Epithelial cell of esophagus (primary cell): ENCODE data around the gene C1QTNF12.

Experiments used
- DNase-seq: peaks from one replicate; pipeline ENCODE4 v3.0.0; 2010; ENCODE audit warnings: low read depth
- H3K4me3 ChIP-seq: 2 replicates; pipeline ENCODE4 v1.5.1; 2011; ENCODE audit warnings: mild to moderate bottlenecking, low read length, control low read depth
- TF ChIP-seq, protein P1 (sequence below): IDR thresholded peaks from 2 replicates; pipeline ENCODE4 v1.5.1; 2011; ENCODE audit warnings: low read depth, mild to moderate bottlenecking, low read length, control low read depth, inconsistent platforms; ENCODE audit not compliant: insufficient read depth; ENCODE audit errors: missing control alignments

C1QTNF12 gene

GRCh38 chr1:1215881-1216605 lies 30.5 kb downstream of the C1QTNF12 start:
- TF ChIP-seq, protein P1, sequence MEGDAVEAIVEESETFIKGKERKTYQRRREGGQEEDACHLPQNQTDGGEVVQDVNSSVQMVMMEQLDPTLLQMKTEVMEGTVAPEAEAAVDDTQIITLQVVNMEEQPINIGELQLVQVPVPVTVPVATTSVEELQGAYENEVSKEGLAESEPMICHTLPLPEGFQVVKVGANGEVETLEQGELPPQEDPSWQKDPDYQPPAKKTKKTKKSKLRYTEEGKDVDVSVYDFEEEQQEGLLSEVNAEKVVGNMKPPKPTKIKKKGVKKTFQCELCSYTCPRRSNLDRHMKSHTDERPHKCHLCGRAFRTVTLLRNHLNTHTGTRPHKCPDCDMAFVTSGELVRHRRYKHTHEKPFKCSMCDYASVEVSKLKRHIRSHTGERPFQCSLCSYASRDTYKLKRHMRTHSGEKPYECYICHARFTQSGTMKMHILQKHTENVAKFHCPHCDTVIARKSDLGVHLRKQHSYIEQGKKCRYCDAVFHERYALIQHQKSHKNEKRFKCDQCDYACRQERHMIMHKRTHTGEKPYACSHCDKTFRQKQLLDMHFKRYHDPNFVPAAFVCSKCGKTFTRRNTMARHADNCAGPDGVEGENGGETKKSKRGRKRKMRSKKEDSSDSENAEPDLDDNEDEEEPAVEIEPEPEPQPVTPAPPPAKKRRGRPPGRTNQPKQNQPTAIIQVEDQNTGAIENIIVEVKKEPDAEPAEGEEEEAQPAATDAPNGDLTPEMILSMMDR: no peak
- H3K4me3 ChIP-seq: no peak overlapping the region
- DNase-seq: no peak

DNA sequence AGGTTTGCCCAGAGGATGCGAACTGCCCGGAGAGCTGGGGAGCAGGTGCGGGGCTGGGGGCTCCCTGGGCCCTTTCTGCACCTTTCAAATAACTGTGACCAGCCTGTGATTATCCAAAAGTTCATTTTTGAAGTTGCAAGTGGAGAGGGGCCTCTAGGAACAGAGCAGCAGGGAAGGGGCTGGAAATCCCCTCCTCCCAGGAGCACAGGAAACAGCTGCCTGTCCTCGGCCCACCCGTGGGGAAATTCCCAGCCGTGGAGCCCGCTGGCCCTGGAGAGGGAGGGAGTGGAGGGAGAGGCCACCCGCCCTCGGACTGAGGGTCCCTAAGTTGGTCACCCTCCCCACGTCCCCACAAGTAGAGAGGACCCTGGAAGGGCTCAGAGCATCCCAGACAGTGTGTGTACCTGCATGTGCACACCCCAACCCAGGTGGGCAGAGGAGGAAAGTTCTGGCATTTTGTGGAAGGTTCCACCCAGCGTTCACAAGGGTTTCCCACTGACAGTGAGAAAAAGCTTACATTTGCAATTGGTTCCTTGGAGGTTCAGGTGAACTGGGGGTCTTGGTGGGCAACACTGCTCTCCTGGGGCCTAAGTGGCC lies 31.3 kb downstream of the C1QTNF12 start:
- DNase-seq: no peak
- TF ChIP-seq, protein P1: no peak
- H3K4me3 ChIP-seq: no peak overlapping the region

- no peak for DNase-seq
- TF ChIP-seq, protein P1: no peak
- H3K4me3 ChIP-seq: no peak within 1 kb of the TSS
Observed at GRCh38 chr1:1213345-1214265, 32.9 kb downstream of the C1QTNF12 start, which contains the start of gene TNFRSF4. Gene TNFRSF4 (minus strand): TSS chr1:1214153. CDS start chr1:1214127, 26 bp downstream.

DNA sequence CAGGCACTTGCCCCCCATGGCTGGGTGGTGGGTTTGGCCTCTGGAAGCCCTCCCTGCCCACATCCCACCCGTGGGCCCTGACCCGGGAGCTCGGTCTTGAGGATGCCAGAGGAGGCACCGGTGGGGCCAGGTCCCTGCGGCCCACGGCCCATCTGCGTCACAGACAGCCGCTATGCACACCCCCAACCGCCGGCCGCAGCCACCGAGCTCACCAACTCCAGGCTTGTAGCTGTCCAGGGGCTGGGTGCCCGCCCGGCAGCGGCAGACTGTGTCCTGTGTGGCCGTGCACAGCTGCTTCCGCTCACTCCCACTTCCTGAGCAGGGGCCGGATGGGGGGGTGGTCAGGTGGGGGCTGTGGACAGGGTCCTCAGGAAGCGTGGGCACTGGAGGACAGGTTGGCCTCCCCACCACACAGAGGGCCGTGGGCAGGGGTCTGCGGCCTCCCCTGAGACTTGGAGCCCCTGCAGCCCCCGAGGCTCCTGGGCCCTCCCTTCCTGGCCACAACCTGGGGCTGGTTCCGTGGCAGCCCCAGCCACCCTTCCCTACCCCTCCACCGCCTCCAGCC lies 33.7 kb downstream of the C1QTNF12 start:
- no peak overlapping the region for H3K4me3 ChIP-seq
- no peak for DNase-seq
- TF ChIP-seq, protein P1: no peak

DNA sequence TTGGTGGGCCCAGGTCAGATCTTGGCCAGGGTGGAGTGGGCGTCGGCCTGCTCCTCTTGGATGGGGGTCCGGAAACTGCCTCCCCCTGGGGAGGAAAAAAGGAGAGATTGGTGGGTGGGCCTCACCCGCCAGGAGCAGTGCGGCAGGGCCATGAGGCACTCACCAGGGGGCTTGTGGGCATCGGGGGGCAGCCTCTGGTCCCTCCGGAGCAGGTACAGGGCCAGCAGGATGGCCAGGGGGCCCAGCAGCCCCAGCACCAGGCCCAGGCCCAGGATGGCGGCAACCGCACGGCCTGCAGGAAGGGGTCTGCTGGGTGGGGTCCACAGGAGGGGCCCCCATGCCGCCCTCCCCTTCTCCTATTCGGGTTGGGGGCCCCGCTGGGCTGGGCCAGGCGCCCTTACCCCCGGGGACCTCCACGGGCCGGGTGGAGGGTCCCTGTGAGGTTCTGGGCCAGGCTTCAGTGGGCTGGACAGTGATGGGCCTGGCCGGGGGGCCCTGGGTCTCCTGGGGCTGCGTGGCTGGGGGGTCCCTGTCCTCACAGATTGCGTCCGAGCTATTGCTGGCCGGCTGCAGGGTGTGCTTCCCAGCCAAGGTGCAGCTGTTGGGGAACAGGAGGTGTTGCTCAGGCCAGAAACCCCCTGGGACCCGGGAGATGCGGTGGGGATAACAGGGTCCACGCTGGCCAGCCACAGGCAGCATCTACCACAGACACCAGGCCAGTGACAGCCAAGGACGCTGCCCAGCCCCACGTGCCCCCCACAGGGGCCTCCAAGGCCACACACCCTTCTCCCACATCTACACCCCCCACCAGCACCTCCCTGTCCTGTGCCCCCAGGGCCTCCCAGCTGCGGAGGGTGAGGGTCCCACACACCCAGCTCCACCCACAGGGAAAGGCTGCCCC lies 34.7 kb downstream of the C1QTNF12 start:
- no peak for DNase-seq
- TF ChIP-seq, protein P1: no peak
- no peak overlapping the region for H3K4me3 ChIP-seq
